GM18505 (cell line): ENCODE measurements around the gene KCNMA1.

Experiments
- ATAC-seq: cut with Tn5 transposase; IDR thresholded peaks from one replicate; pipeline ENCODE4 v1.9.1; 2021; ENCODE audit not compliant: unreplicated experiment
- POLR2A ChIP-seq: IDR thresholded peaks from 4 replicates; pipeline ENCODE4 v1.6.1; 2011; ENCODE audit warnings: borderline replicate concordance; ENCODE audit not compliant: insufficient read depth, insufficient read length; ENCODE audit errors: extremely low read depth

Gene KCNMA1

DNA sequence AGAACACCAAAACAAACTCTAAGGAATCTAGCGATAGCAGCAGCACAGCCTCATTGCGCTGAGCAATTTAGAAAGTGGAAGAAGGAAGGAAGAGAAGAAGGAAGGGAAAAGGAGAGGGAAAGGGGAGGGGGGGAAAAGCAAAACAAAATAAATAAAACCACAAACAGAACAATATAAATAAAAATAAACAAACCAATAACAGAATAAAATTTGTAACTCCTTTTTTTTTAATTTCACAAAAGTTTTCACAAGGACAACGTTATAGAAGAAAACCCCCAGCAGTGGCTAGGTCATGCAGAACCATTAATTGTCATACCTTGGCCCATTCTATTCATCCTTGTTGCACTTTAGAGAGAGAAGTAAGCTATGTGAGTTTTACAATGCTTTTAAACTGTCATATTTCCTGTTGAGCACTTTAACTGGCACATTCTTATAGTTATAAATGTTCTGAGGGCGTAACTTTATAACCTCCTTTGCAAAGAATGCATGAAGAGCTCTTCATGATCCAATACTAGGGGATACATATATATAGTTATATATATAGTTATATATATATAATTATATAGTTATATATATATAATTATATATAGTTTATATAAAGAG lies 752.8 kb downstream of the KCNMA1 start:
- no peak for TF ChIP-seq POLR2A
- ATAC-seq: no peak

DNA sequence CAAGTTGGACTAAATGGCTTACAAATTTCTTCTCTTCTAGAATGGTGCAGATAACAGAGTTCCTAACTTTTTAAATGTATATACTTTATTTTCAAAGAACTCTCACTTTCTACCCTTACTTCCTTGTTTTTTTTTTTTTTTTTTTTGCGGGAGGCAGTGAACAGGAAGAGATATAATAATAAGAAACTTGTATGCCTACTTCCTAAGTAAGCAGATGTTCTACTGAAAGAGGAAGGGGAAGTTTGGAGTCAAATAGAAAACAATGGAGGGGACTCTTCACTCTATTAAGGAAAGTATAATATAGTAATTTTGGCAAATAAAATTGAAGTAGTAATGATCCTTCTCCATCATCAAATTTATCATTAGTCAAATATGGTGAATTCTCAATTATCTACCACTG lies 754.0 kb downstream of the KCNMA1 start:
- no peak for ATAC-seq
- no peak for TF ChIP-seq POLR2A

DNA sequence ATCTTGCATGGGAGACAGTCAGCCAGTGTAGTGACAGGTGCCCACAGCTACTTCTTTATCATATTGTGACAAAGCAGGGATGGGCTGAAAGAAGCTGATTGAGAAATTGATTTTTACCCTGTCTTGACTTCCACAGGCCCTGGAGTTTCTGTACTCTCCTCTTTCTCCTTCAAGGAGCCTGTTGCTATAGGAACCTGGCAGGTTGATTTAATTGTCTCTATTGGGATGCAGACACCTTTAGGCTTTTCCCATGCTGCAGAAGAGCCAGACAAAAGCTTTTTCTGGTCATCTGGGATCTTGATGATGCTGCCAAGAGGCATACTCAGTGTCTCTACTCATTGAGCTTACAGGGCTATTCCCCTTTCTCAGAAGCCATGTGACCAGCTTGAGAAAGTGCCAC lies 754.8 kb downstream of the KCNMA1 start:
- no peak for ATAC-seq
- TF ChIP-seq POLR2A: no peak

DNA sequence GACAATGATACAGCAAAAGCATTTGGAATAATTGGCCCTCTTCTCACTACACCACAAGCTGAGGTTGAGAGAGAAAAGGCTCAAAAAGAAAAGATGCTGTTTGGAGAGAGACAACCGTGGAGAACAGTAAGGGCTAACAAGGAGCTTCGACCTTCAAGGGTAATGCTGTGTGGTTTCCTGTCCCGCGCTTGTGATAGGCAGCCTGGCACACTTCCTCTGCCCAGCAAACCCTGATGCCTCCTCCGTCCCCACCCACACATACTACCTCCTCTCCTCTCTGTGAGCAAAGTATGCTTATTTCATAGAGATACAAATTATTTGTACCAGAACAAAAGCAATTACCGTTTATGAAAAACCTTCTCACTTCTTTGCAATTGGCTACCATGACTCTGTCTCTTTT lies 755.4 kb downstream of the KCNMA1 start:
- no peak for TF ChIP-seq POLR2A
- ATAC-seq: peak; percentile 63

DNA sequence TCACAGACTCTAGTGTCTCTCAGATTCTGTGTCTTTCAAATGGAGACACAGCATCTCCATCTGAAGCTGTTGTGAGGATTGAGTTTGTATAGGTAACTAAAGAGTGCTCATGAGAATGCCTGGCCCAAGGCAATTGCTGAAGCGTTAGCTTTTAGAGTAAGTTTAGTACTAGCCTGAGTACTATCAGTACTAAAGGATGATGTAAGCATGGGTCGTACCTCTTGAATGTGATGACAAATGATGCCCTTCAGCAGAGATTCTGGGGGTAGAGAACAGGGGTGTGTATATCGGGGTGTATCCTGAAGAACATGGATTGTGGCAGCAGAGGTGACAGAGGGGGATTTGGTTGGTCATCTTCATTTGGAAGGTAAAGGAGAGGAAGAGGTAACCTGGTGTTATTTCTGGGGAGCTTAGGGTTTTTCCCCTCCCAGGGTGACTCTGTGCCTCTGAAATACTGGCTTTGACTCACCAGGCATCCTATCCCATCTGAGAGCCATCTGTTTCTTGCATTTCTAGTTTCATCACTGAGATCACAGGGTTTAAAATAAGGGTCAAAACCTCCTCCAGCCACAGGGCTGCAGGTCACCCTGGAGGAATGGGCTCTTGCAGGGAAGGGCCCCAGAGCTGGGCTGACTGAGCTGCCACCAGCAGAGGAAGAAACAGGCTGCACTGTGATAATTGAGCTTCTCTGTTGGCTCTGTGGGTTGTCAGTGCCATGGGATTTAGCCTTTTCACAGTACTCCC lies 756.0 kb downstream of the KCNMA1 start:
- TF ChIP-seq POLR2A: no peak
- peak; percentile 83 for ATAC-seq

DNA sequence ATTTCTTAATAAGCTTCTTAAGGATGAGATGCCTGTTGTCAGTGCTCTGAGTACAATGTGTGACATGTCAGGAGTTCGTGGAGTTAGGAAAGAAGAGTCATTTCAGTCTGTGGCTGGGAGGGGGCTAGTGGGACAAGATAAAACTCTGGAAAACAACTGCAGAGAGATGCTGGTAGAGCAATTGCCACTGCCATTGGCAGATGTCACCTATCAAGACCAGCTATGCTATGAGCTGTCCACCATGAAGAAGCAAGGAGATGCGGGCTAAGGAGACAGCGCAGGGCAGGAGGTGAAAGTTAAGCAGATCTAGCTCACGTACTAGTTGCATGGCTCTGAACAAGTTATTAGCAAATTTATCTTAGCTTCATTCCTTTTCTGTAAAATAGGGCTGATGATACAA lies 756.7 kb downstream of the KCNMA1 start:
- no peak for ATAC-seq
- no peak for TF ChIP-seq POLR2A

DNA sequence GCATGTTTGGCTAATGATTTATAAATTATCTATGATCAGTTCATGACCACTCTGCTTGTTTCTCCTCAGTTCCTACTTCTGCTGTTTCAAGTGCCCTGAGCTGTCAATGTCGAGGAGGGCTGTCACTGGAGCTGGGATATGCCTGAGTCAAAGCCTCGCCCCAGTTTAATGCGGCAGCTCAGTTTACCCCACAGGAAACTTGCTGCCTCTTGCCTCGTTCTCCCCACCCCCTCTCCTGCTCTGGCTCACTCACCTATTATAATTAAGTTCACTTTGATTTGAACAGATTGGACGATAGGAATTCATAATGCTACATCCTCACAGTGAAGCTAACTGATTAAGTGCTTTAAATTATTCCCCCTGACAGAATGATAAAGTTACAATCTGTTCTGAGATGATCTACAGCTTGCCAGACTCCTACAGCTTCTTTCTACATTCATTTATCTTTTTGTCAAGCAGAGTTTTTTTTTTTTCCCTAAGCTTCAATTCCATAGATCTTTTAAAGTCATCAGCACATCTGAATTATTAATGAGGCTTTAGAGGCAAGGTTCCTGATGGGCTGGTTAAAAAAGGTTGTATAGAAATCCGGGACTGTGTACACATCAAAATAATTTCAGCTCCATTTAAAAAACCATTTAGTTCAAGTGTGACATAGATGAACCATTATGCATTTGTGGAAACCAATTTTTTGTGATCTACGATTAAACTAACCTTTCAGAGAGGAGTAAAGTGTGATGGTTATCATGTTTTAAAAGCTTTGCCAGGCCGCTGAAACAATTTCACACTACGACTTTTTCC lies 758.3 kb downstream of the KCNMA1 start:
- no peak for TF ChIP-seq POLR2A
- ATAC-seq: no peak

DNA sequence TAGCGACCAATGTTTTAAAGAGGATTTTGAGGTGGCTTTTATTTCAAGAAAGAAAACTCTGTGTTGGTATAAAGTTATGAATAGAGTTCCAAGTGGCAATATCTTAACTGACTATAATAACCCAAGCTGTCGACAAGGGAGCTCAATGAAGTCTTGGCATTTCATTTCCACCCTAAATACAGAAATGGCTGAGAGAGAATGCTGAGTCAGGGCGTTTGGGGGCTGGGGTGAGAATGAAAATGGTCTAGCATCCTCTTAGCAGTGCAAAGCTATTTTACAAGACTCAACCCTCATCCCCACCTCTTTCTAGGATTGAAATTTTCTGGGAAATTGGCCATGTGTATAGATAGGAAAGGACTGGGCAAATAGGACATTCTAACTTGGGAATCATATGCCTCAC lies 759.1 kb downstream of the KCNMA1 start:
- TF ChIP-seq POLR2A: no peak

DNA sequence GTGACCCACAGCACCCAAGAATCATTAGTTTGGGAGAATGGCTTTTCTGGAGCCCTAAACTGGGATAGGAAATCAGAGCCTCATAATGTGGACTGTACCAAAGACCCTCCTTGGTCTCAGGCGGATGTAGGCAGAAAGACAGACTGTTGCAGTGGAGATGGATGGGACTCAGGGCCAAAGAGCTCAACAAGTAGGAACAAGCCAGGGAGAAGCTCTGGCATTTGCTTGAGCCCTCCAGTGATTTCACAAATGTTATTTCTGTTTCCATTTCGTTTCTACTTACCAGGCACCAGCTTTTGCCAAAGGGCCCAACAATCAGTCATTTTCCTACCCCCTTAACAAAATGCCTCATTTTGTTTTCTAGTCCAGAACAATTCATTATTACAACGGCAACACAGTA lies 762.7 kb downstream of the KCNMA1 start:
- no peak for TF ChIP-seq POLR2A
- no peak for ATAC-seq

More for the DNA sequence above, 759.1 kb downstream of the KCNMA1 start:
- ATAC-seq: no peak

DNA sequence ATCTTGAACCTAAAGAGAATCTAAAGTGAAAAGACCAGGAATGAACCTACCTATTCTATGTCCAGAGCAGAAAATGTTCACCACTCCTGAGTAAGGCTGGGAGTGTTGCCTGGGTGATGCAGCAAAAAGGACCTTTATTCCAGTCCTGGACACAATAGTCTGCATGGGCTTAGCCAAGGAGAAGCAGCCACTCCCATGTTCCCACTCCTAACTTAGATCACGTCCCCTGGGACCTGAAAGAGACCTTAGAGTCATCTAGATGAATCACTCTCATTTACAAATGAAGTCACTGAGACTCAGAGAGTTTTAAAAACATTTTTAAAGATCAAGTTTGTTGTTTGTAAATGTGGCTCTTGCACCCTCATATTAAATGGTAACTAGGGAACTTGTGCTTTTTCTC lies 763.4 kb downstream of the KCNMA1 start:
- ATAC-seq: no peak
- no peak for TF ChIP-seq POLR2A

DNA sequence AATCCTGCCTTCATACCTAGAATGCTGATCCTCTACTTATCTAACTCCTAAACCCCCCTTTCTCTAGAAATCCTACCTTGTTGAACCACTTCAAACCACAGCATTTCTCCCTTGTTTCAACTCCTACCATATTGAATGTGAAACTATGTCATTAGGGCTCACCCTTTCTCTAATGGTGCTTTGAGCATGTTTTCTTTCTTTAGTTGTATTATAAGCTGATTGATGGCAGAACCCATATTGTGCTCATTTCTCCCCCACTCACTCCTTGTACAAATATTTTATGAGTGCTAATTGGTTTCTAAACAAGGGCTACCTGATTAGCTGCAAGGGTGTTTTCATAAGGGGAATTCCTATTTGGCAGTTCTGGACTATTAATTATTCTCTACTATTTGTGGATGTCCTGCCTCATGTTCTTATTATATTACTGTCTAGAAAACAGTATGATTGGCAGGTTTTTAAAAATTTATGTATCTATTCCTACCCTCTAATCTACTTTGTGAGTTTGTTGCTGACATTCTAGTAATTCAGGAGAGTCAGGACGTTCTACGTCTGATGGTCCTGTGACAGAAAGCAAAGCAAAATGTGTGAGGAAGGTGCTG lies 765.8 kb downstream of the KCNMA1 start:
- ATAC-seq: no peak
- TF ChIP-seq POLR2A: no peak

DNA sequence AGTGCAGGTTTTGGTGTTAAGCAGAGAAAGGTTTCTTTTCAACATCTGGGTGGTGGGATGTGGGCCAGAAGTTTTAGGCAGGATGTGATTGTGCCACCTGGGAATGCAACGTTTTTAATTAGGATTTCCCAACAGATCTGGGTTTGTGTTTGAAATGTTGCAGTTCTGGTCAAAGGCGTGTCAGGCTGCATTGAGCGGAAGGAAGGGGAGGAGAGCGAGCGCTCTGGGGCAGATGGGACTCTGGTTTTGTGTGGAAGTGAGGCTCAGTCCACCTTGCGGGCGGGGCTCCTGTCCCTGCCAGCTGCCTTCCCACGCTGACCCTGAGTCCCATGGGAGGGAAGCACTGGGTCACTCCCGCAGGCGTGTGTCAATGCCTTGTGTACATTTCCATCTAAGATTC lies 767.7 kb downstream of the KCNMA1 start:
- no peak for ATAC-seq
- TF ChIP-seq POLR2A: no peak
